Measurements from ENCODE around the gene LRRC8E.
"Not testable (repeated sequence)": the region's sequence is repeated elsewhere in the genome, so short reads cannot be mapped to it uniquely, and the experiment has no call there.

LRRC8E gene

DNA sequence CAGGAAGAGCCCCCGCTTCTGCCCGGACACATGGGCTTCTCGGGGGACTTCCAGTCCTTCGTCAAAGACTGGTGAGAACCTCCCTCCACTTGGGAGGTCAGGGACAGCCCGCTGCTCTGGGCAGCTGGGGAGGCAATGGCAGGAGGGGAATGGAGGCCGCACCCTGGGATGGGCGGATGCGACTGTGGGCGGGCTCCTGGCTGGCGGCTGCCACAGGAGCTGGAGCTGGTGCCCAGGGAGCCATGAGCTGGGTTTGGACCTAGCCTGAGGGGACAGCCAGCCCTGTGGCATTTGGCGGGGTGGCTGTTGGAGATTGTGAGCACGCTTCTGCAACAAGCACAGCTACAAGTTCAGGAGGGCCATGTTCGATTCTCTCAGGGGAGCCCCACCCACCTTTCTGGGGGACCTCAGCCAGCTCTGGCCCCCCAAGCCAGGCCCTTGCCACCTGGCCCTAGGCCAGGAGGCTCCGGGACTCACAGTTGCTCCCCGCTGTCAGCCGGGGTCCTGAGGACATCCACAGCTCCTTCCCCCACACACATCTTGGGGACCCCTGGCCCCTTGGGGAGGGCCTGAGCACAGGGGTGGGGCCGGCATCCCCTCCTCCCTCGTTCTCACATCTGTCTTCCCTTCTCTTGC lies 23.3 kb downstream of the LRRC8E start:
- peaks cover 8% of the 10 kb centered on the region for H3K27me3 Mint-ChIP-seq (ENCODE audit: low read depth)
- peaks cover 10% of the 10 kb centered on the region for H3K36me3 Mint-ChIP-seq (ENCODE audit: low read depth)
- no peak overlapping the region for H3K4me3 Mint-ChIP-seq
- H3K4me1 Mint-ChIP-seq (ENCODE audit: low read depth) = peaks cover 3% of the 10 kb centered on the region
- no peak overlapping the region for H3K27ac Mint-ChIP-seq
- H3K9me3 Mint-ChIP-seq = no peaks in the 10 kb centered on the region

DNA sequence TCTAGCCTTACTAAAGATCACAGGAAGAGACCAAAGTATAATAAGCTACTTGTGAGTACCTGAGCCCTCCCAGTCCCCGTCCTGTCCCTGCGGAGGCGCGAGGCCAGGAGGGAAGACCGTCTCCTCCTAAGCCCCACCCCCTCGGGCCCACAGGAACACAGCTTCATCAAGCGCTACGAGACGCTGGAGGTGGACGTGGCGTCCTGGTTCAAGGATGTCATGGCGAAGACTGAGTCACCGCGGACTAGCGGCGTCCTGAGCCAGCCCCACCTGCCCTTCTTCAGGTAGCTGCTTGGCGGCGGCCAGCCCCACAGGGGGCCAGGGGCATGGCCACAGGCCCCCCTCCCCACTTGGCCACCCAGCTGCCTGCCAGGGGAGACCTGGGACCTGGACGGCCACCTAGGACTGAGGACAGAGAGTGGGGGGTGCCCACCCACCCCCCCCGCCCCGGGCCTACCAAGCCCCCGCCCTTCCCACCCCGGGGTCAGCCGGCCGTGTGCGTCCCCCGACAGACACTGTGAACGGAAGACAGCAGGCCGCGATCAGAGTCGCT lies 23.9 kb downstream of the LRRC8E start:
- Mint-ChIP-seq H3K36me3 (ENCODE audit: low read depth) (peaks cover 12% of the 10 kb centered on the region), H3K9me3 (no peaks in the 10 kb centered on the region), H3K4me1 (ENCODE audit: low read depth) (peaks cover 5% of the 10 kb centered on the region), H3K27me3 (ENCODE audit: low read depth) (peaks cover 13% of the 10 kb centered on the region), H3K27ac (no peak overlapping the region), H3K4me3 (no peak overlapping the region)

DNA sequence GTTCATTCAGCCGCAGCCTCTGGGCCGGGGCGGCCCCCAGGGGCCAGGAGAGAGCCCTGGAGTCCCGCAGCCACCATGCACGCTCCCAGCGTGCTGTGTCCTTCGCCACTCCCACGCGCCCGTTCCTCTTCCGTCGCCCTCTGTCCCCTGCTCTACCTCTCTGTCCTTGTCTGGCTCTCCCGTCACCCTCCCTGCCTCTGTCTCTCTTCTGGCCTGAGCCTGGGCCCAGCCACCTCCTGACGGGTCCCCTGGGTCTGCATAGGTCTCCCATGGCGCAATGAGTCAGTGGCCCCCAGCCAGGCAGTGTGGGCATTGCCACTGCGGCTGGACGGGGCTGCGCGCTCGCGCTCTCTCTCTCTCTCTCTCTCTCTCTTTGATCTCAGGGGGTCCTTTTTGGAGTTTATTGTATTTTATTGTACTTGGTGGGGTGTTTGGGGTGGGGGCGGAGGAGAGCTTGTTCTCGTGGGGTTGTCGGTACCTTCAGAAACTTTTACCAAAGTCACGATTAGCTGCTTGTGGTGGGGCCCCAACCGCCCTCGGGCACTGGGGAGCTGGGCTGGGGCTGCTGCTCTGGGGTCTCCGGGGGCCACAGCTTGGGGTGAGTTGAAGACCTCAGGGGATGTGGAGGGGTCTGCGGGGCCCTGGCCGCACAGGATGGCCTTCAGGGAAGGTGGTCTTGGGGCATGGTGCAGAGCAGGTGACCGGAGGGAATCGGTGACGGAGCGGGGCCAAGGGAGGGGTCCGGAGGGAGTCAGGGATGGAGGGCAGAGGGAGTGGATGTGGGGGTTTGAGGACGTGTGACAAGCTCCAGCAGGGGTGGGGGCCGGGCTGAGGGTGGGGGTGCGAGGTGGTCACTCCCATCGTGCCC lies 24.6 kb downstream of the LRRC8E start:
- no peak overlapping the region for H3K4me3 Mint-ChIP-seq
- peaks cover 5% of the 10 kb centered on the region for H3K4me1 Mint-ChIP-seq (ENCODE audit: low read depth)
- H3K9me3 Mint-ChIP-seq = no peaks in the 10 kb centered on the region
- peaks cover 15% of the 10 kb centered on the region for H3K27me3 Mint-ChIP-seq (ENCODE audit: low read depth)
- peaks cover 12% of the 10 kb centered on the region for H3K36me3 Mint-ChIP-seq (ENCODE audit: low read depth)
- no peak overlapping the region for H3K27ac Mint-ChIP-seq

DNA sequence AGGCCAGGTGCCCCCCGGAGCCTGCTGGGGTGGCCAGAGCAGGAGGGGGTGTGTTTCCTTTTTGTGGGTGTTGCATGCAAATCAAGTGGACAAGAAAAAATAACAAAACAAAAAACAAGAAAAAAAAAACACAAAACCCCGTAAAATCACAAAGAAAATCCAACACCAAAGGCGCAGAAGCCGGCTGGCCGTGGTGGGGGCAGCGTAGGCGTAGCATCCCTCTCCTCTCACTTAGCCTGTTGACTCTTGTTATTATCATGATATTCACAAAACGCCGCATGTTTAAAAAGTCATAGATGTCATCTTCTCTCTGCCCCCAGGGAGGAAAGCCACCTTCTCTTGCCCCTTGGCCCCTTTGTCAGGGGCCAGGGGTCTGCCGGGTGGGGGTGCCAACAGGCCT lies 25.3 kb downstream of the LRRC8E start:
- Mint-ChIP-seq H3K4me3 (no peak overlapping the region), H3K27me3 (ENCODE audit: low read depth) (peaks cover 22% of the 10 kb centered on the region), H3K27ac (no peak overlapping the region), H3K4me1 (ENCODE audit: low read depth) (peaks cover 8% of the 10 kb centered on the region), H3K36me3 (ENCODE audit: low read depth) (peaks cover 12% of the 10 kb centered on the region), H3K9me3 (no peaks in the 10 kb centered on the region)

DNA sequence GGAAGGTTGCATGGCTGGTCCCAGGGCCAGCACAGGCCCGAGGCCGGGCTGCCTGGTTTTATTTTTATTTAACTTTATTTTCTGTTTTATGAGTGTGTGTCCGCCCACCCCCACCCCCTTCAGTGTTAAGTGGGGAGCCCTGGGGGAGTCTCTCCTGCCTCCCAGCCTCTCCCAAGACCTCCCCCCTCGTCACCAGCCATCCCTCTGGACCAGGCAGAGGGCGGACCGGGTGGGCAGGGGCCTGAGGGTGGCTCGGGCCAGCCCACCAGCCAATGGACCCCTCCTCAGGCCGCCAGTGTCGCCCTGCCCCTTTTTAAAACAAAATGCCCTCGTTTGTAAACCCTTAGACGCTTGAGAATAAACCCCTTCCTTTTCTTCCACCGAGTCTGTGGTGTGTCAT lies 25.8 kb downstream of the LRRC8E start:
- H3K9me3 Mint-ChIP-seq = no peaks in the 10 kb centered on the region
- peaks cover 12% of the 10 kb centered on the region for H3K36me3 Mint-ChIP-seq (ENCODE audit: low read depth)
- no peak overlapping the region for H3K4me3 Mint-ChIP-seq
- peaks cover 22% of the 10 kb centered on the region for H3K27me3 Mint-ChIP-seq (ENCODE audit: low read depth)
- peaks cover 8% of the 10 kb centered on the region for H3K4me1 Mint-ChIP-seq (ENCODE audit: low read depth)
- no peak overlapping the region for H3K27ac Mint-ChIP-seq

DNA sequence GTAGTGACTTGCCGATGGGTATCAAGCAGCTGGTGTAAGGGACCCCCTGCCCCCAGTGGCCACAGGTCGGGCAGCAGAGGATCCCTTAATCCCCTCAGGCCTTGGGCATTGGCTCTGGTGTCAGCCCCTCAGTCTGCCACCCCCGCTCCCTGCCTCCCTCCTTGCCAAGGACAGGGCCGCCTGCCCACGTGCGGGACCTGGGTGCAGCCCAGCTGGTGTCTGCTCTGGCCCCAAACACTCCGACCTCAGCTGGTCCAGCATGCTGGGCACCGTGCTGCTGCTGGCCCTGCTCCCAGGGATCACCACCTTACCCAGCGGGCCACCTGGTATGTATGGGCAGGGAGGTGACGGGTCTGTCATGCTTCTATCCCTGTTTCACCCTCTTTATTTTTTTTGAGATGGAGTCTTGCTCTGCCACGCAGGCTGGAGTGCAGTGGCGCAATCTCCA lies 26.3 kb downstream of the LRRC8E start, which contains the start of gene TGFBR3L:
Gene TGFBR3L, plus strand, starts transcription at position 233 of the 448 bp plus-strand sequence.
- peaks cover 24% of the 10 kb centered on the region for H3K27me3 Mint-ChIP-seq (ENCODE audit: low read depth)
- peak within 1 kb of the TSS; percentile 57 for H3K4me3 Mint-ChIP-seq
- peaks cover 11% of the 10 kb centered on the region for H3K4me1 Mint-ChIP-seq (ENCODE audit: low read depth)
- H3K27ac Mint-ChIP-seq = no peak within 1 kb of the TSS
- no peaks in the 10 kb centered on the region for H3K9me3 Mint-ChIP-seq
- peaks cover 12% of the 10 kb centered on the region for H3K36me3 Mint-ChIP-seq (ENCODE audit: low read depth)

DNA sequence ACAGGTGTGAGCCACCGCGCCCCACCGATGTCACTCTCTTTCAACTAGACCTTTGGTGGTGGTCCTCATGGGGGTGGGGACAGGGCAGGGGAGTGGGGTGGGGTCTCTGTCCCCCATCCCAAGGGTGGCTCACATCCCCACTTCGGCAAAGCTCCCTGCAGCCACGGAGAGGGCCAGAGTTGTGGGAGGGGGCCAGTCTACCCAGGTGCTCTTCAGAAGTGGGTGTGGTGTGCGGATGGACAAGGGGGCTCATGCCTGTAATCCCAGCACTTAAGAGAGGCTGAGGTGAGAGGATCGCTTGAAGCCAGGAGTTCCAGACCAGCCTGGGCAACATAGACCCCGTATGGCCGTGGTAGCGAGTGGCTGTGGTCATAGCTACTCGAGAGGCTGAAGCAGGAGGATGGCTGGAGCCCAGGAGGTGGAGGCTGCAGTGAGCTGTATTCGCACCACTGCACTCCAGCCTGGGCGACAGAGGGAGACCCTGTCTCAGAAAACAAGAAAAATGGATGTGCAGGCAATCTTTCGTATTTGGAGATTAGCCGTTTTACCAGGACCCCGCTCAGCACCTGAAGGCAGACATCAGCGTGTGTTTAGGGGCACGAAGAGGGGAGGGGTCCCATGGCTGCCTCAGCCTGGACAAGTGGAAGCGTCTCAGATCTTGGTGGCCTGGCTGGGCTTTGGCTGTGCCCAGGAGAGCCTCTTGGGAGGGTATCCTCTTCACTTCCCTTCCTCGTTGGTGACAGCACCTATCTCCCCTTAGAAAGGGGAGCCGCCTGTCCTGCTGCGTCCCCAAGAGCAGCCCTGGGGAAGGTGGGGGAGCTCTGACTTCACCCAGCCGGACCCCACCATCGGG lies 27.2 kb downstream of the LRRC8E start:
- Mint-ChIP-seq H3K4me3 (peak overlapping the region; percentile 57), H3K36me3 (ENCODE audit: low read depth) (peaks cover 12% of the 10 kb centered on the region), H3K4me1 (ENCODE audit: low read depth) (peaks cover 16% of the 10 kb centered on the region), H3K27ac (no peak overlapping the region), H3K9me3 (no peaks in the 10 kb centered on the region), H3K27me3 (ENCODE audit: low read depth) (peaks cover 29% of the 10 kb centered on the region)

DNA sequence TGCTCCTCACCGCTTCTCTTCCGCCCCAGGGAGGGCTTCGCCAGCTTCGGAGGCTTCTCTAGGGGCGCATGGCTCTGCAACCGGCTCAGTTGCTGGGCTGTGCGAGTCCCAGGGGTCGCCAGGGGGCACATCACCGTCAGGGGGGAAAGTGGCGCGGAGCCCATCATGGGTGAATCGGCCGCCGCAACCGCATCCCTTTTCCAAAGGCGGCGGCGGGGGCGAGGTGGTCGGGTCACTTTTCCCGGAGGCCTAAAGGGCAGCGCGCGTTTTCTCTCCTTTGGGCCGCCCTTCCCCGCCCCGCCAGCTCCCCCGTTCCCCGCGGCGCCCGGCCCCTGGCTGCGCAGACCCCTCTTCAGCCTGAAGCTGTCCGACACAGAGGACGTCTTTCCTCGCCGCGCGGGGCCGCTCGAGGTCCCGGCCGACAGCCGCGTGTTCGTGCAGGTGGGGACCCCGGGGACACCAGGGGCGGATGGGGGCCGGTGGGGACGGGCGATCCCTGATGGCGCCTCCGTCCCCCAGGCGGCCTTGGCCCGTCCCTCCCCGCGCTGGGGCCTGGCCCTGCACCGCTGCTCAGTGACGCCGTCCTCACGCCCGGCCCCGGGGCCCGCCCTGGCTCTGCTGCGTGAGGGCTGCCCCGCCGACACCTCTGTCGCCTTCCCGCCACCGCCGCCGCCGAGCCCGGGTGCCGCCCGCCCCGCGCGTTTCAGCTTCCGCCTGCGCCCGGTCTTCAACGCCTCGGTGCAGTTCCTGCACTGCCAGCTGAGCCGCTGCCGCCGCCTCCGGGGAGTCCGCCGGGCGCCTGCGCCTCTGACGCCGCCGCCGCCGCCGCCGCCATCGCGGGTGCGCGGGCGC lies 28.0 kb downstream of the LRRC8E start:
- no peak overlapping the region for H3K27ac Mint-ChIP-seq
- peak overlapping the region; percentile 81 for H3K4me3 Mint-ChIP-seq
- peaks cover 29% of the 10 kb centered on the region for H3K27me3 Mint-ChIP-seq (ENCODE audit: low read depth)
- peaks cover 21% of the 10 kb centered on the region for H3K4me1 Mint-ChIP-seq (ENCODE audit: low read depth)
- H3K36me3 Mint-ChIP-seq (ENCODE audit: low read depth) = peaks cover 11% of the 10 kb centered on the region
- H3K9me3 Mint-ChIP-seq = no peaks in the 10 kb centered on the region

DNA sequence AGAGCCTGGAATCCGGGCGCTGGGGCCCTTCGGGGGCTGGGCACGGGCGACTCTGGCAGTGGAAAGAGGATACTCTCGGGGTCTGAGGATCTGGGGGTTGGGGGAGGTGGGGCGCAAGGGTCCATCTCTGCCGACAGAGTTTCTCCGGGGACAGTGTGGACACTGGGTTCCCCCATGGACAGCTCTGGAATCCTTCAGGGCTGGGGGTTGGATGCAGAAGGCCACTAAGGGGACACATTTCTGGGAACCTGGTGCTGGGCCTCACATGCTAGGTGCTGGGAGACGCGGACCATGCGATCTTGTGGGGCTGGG lies 28.6 kb downstream of the LRRC8E start:
- H3K36me3 Mint-ChIP-seq (ENCODE audit: low read depth) = peaks cover 11% of the 10 kb centered on the region
- no peaks in the 10 kb centered on the region for H3K9me3 Mint-ChIP-seq
- H3K27ac Mint-ChIP-seq = peak overlapping the region; percentile 68
- H3K4me1 Mint-ChIP-seq (ENCODE audit: low read depth) = peaks cover 27% of the 10 kb centered on the region
- peak overlapping the region; percentile 81 for H3K4me3 Mint-ChIP-seq
- peaks cover 29% of the 10 kb centered on the region for H3K27me3 Mint-ChIP-seq (ENCODE audit: low read depth)

DNA sequence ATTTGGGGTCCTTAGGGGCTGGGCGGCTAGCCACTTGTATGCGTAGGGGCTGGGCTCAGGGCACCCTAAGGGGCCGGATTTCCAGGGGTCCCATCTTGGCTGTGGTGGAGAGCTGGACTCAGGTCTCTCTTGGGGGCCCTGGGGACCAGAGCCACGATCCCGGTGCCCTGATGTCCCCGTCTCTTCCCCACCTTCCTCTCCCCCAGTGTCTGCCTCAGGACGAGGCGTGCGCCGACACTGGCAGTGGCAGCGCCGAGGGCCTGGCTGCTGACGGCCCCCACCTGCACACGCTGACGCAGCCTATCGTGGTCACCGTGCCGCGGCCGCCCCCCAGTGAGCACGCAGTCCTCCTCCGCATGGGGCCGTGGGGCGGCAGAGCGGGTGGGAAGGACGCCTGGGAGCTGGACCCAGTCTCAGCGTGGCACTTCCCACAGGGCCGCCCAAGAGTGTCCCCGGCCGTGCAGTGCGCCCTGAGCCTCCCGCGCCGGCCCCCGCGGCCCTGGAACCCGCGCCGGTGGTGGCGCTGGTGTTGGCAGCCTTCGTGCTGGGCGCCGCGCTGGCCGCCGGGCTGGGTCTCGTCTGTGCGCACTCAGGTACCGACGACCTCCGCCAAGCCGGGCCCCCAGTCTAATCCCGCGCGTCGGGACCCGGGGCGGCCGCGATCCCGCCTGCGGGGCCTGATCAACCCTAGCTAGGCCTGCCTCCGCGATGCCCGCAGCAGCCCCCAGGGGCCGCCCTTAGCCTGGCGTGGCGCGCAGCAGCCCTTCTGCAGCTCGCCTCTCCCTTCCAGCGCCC lies 29.2 kb downstream of the LRRC8E start:
- Mint-ChIP-seq H3K27ac (peak overlapping the region; percentile 65), H3K9me3 (no peaks in the 10 kb centered on the region), H3K4me1 (ENCODE audit: low read depth) (peaks cover 28% of the 10 kb centered on the region), H3K4me3 (peak overlapping the region; percentile 81), H3K27me3 (ENCODE audit: low read depth) (peaks cover 29% of the 10 kb centered on the region), H3K36me3 (ENCODE audit: low read depth) (peaks cover 8% of the 10 kb centered on the region)

DNA sequence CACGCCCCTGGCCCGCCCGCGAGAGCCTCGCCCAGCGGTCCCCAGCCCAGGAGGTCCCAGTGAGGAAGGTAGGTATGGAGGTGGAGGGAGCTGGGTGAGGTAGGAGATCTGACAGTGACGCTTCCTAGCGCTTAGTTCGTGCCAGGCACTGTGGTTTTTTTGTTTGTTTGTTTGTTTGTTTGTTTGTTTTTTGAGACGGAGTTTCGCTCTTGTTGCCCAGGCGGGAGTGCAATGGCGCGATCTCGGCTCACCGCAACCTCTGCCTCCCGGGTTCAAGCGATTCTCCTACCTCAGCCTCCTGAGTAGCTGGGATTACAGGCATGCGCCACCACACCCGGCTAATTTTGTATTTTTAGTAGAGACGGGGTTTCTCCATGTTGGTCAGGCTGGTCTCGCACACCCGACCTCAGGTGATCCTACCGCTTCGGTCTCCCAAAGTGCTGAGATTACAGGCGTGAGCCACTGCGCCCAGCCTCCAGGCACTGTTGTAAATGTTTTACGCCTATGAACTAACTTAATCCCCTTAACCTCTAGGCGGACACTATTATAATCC lies 29.8 kb downstream of the LRRC8E start:
- H3K36me3 Mint-ChIP-seq (ENCODE audit: low read depth); H3K9me3 Mint-ChIP-seq: not testable (repeated sequence)
- Mint-ChIP-seq H3K4me1 (ENCODE audit: low read depth) (peaks cover 28% of the 10 kb centered on the region), H3K4me3 (peak overlapping the region; percentile 61), H3K27ac (peak overlapping the region; percentile 65), H3K27me3 (ENCODE audit: low read depth) (peaks cover 29% of the 10 kb centered on the region)

DNA sequence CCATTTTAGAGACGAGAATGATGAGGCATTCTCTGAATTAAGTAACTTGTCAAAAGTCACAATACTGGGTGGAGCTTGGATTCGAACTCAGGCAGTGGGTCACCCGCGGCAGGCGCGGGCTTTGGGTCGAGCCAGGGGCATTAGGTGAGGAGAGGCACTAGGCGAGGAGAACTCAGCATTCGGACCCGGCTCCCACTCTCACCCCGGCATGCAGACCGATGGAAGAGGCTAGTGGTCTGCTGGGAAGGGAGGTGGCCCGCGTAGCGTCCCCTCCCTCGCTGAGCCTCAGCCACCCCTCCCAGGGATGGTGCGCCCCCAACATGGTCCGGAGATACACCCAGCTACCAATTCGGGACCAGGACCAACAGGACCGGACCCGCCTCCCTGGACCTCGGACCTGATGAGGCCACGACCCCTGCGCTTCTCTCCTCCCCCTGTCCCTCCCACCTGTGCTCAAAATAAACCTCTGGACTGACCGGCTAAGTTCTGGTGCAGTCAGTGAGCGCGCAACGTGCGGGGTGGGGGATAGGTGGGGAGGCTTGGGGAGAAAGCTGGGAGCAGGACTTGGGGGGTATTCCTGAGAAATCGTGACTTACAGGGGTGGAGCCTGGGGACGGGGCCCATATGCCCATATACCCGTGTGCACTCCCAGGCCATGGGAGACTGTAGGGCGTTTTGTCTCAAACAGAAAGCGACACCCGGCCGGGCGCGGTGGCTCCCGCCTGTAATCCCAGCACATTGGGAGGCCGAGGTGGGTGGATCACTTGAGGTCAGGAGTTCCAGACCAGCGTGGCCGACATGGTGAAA lies 30.5 kb downstream of the LRRC8E start:
- peak overlapping the region; percentile 99 for H3K4me3 Mint-ChIP-seq
- H3K9me3 Mint-ChIP-seq = no peaks in the 10 kb centered on the region
- H3K4me1 Mint-ChIP-seq (ENCODE audit: low read depth) = peaks cover 28% of the 10 kb centered on the region
- H3K27me3 Mint-ChIP-seq (ENCODE audit: low read depth) = peaks cover 29% of the 10 kb centered on the region
- no peak overlapping the region for H3K27ac Mint-ChIP-seq
- peaks cover 6% of the 10 kb centered on the region for H3K36me3 Mint-ChIP-seq (ENCODE audit: low read depth)
